Stimulated activated CD4-positive, alpha-beta T cell treated with anti-CD3 and anti-CD28 coated beads, Interleukin-12 subunit alpha, Interleukin-12 subunit beta, amount 100 ng/mL, for 4 hours (primary cell): ENCODE data around the gene HNRNPH3.
A peak's percentile ranks its signal among the peaks of the same experiment; 100 is the strongest.

Experiments used
- DNase-seq: peaks from one replicate; pipeline ENCODE4 v3.0.0-alpha.2; 2020

HNRNPH3 gene

DNA sequence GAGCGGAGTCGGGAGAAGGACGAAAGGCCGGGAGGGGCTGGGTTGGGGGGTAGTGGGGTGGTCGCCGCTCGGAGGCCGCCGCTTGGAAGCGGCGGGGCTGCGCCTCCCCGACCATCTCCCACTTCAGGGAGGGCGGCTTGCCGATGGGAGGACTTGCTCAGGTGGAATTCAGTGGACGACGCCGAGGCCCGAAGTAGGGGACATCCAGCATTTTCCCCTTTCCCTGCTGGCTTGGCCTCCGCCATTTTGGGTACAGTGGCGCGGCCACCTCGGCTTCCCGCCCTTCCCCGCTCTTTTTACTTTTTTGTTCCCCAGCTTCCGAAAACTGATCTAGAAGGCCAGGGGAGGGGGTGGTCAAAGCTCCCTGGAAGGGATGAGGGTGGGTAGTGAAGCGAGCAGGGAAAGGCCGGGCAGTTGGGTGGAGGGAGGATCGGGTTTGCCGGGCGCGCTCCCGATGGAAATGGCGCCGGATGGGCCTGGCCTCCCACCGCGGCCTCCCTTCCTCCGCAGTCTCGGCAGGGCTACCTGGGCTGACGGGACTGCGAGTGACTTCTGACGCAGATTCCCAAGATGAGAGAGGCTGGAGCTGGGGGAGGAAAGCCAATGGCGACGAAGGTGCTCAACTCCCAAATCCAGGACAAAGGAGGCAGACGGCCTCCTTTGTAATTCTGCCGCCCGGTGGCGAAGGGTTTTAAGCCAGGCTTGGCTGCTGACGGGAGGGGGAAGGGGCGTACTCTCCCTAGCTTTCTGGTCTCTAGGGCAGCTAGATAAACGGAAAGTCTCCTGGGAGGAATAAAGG is 594 bp downstream of the HNRNPH3 start, which contains the start of gene PBLD:
Gene PBLD, minus strand, starts transcription at position 670 of the 799 bp plus-strand sequence. CDS start 26,084 bp downstream, outside the sequence.
- peak; percentile 53 for DNase-seq

DNA sequence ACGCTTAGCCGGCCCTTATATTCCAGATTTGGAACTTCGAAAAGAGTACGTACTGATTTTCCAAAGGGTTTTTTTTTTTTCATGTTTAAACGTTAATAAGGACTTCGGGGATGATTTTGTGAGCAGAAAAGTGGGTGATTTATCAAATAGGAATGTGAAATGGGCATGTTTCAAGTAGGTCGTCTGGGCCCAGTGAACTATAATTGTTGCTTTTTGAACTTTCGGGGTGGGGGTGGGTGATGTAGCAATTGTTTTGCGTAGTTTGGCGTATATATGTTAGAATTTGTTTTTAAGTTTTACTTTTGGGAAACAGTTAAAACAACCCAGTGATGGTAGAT is 1.2 kb downstream of the HNRNPH3 start:
- DNase-seq: no peak

DNA sequence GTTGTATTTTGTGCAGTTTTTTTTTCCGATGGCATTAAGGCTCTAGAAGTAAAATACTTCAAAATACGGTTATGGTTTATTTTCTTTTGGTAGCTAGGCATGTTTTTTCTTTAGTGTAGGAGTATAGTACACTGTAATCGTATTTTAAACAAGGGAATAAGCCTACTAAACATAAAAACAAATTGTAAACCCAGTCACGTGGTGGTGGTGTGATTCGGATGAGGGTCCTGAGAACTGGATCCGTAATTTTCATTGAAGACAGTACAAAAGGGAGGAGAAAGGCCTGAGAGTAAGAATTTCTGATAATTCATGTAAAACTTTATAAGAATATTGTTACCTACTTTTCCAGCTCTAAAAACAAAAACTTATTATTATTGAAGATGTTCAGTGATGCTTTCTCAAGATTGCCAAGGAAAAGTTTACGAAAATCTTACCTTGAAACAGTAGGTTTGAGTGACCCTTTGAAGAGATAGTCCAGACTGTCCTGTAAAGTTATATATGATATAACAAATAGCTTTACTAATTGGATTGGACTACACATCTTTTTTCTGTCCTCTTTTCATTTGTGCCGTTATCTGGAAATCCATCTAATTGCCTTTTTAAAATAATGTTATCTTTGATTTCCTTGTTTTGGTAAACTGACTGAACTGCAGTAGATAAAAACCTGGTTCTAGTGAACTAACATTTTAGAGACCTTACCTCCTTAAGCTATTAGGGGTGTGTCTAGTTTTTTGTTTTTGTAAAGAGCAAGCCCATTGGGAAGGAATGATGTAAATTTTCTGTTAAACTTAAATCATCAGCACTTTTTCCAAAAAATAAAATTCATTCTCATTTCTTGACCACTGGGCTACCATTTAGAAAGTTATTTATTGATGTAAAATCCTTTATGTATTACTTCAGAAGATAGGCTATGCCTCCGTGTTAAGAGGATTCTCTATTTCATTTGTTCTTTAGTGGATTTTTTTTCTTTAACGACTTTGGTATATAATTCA is 1.9 kb downstream of the HNRNPH3 start:
- no peak for DNase-seq

DNA sequence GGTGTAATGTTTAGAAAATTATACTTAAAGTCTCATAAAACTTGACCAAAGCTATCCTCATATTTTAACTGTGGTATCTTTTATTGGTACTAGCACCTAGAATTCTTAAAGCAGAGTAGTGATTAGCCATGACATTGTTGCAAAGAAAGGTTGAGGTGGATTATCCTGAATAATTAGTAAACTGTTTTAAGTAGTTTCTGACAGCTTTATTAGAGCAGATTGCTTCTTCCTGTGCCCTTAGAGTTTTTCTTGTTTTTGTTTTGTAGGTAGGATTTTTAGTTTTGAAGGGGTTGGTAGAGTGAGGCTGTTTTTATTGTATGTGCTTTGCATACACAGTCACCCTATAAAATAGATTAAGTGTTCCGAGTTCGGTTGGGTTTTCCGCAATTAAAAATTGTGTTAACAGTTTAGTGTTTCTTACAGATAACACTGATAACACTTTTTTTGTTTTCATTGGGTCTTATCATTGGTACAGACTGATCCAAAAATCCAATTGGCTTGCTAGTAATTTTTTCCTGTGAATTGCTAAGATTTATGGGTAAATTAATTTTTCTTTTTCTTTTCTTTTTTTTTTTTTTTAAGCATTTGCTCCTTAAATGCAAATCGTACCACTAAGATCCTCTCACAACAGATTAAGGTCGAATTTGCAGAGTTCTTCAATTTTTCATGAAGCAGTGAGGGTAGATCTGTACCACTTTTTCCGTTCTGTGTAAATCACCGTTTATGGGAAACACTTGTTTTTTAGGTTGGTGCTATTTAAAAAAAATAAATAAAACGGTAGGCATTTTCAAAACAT is 3.0 kb downstream of the HNRNPH3 start:
- no peak for DNase-seq

DNA sequence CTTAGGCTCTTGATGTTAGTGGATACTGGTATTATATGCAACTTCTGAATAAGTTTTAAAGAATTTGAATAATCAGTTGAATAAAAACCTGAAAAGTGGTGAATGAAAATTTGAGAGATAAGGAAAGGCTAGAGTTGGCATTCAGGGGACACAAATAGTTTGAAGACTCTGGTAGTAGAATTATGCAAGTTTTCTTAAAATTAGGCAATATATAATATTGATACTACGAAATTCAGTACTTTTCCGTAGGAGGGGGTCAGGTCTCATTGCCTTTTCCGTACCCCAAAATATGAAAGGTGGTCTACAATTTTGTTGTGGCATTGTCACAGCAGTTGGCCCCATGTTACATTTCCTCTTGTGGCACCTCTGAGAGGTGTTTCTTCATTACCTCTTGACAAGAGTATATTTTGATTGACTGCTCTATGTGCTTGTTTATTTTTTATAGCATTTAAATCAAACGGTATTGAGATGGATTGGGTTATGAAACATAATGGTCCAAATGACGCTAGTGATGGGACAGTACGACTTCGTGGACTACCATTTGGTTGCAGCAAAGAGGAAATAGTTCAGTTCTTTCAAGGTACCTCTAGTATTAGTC is 5.0 kb downstream of the HNRNPH3 start:
- DNase-seq: no peak

DNA sequence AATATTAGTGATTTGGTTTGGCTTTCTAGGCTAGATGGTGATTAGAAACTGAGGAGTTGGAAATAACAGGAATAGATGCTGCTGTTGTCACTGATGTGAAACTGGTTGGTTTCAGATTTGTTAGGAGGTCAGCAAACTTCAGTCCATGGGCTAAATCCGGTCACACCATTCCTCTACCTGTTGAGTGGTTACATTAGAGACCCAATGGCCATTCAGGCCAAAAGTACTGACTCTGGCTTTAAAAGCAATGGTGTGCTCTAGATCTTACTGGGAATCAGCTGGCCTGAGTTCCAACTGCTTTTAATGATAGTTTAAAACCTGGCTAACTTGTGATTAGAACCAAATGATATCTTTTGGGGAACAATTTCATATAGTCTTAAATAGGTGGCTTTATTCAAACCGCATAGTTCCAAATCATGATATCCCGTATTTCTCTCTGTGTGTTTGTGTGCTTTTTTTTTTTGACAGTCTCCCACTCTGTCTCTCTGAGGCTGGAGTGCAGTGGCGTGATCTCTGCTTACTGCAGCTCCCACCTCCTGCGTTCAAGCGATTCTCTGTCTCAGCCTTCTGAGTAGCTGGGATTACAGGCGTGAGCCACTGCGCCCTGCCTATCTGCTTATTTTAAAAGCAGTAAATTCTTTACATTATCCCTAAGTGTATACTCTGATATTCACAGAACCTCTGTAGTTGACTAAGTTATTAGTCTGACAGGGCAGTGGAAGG is 8.7 kb downstream of the HNRNPH3 start:
- DNase-seq: no peak

DNA sequence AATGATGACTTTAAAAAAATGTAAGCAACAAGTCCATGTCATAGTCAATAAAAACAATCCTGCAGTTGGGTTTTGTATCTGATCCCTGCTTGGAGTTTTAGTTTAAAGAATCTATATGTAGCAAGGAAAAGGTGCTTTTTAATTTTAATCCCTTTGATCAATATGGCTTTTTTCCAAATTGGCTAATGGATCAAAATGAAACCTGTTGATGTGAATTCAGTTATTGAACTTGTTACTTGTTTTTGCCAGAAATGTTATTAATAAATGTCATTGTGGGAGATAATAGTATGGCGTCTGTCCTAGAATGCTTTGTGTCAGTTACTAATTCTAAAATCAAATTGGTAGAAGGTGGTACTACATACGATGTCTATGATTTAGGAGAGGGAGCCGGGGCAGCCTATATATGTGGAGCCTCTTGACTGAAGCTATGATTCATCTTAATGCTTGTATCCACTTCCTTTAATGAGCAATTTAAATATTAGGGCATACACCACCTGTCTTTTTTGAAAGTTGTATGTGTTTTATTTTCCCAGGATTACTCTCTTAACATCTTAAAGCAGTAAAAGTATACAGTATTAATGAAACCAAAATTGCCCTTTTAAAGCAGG is 11.1 kb downstream of the HNRNPH3 start:
- DNase-seq: no peak

DNA sequence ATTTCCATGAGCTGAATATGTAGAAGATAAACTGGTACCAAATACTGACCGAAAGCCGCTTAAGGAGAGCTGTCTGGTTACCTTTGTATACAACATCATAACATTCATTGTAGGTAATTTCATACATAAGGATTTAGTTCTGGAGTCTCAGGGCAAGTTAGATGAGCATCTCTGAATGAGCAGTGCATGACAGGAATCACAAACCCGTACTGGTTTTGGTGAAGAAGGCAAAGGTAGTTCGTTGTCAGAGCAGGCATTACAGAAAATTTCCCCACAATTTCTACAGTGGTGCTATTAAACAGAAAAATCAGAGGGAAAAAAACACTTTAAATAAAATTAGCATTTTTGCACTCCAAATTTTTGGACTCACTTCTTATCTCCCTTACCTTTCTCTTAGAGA is 13.8 kb downstream of the HNRNPH3 start:
- no peak for DNase-seq

DNA sequence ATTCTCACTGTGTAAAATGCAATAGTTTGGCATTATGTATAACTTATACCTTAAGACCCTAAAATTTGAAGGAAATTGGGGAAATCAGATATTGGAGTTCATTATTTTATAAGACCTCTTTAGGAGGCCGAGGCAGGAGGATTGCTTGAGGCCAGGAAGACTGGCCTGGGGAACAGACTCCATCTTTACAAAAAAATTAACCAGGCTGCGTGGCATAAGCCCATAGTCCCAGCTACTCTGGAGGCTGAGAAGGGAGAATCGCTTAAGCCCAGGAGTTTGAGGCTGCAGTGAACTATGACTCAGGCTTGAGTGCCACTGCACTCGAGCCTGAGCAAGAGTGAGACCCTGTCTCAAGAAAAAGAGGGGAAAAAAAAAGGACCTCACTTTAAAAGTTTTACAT is 14.9 kb downstream of the HNRNPH3 start:
- no peak for DNase-seq

DNA sequence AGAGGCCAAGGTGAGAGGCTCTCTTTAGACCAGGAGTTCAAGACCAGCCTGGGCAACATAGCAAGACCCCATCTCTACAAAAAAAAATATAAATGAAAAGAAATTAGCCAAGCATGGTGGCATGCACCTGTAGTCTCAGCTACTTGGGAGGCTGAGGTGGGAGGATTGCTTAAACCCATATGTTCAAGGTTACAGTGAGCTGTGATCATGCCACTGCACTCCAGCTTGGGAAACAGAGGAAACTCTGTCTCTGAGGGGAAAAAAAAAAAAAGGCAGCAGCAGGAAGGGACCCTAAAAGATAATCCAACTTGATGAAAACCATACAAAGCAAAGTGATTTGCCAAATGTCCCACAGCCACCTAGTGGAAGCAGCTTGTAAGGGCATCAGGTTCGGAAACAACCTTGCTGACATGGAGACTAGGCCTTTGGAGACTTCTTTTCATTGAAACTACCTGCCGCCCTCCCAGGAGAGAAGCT is 16.4 kb downstream of the HNRNPH3 start:
- DNase-seq: peak; percentile 33

DNA sequence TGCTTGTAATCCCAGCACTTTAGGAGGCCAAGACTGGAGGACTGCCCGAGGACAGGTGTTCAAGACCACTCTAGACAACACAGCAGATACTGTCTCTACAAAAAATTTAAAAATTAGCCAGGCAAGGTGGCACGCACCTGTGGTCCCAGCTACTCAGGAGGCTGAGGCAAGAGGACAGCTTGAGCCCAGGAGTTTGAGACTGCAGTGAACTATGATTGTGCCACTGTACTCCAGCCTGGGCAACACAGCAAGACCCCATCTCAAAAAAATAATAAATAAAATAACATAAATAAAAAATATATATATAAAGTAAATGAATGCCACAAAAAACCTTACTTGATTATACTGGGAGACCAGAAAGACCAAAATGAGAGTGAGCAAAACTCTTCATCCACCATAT is 21.7 kb downstream of the HNRNPH3 start:
- no peak for DNase-seq

DNA sequence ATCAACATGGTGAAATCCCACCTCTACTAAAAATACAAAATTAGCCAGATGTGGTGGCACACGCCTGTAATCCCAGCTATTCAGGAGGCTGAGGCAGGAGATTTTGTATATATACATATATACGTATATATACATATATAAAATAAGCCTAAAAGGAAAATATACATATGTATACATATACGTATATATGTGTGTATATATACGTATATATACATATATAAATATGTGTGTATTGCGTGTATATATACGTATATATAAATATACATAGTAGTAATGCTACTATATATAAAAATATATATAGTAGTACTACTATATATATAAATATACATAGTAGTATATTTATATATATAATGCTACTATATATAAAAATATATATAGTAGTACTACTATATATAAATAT is 27.3 kb downstream of the HNRNPH3 start:
- DNase-seq: no peak

DNA sequence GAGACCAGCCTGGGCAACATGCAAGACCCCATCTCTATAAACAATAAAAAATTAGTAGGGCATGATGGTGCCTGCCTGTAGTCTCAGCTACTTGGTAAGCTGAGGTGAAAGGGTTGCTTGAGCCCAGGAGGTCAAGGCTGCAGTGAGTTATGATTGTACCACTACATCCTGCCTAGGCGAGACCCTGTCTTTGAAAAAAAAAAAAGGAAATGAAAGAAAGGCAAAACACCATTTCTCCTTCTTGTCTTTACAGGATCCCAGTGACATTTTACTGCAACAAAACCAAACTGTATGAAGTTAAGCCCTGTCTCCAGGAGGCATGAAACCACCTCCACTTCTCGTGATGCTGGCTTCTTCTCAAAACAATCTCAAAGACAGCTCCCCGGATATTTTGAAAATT is 30.7 kb downstream of the HNRNPH3 start:
- no peak for DNase-seq

DNA sequence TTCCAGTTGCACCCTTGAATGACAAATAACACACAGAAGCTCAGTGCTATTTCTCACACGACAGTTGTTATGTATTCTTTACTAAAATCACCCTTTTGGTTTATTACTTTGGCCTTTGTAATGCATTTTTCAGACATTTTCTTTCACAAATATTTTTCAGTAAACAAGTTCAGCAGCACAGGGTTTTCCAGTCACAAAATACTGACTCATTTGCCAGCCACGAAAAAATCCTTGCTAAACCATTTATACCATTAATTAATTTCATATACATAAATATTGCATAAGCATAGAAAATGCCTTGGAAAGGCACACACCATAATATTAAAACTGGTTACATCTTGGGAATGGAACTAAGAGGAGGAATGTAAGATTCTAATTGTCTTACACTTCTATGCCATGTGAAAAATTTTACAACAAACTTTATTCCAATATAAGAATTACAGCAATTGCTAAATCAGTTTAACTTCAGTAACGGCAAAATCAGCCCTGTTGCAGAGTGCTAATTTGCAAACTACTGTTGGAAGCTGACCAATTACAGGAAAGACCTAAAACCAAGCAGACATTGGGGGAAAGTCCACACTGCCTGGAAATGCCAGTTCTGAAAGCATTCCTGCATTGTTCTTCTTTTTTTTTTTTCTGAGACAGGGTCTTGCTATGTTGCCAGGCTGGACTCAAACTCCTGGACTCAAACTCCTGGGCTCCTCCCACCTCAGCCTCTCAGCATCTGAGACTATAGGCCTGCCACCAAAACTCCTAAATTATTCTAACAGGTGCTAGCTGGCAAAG is 32.4 kb downstream of the HNRNPH3 start:
- no peak for DNase-seq

DNA sequence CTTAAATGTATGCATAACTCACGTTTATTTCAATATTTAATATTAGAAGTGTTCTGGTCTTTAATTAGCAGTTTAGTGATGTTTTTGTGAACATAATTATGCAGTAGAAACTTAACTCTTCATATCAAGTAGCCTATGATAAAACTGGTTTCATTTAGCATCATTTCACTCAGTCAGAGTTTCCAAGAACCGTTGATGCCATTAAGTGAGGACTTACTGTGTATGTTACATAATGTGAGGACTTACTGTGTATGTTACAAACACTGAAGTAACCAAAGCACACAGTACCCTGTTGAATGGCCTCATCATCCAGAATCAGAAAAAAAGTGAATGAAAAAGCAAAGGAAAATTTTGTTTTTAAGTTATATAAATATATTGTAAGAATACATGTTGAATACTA is 33.7 kb downstream of the HNRNPH3 start:
- no peak for DNase-seq

DNA sequence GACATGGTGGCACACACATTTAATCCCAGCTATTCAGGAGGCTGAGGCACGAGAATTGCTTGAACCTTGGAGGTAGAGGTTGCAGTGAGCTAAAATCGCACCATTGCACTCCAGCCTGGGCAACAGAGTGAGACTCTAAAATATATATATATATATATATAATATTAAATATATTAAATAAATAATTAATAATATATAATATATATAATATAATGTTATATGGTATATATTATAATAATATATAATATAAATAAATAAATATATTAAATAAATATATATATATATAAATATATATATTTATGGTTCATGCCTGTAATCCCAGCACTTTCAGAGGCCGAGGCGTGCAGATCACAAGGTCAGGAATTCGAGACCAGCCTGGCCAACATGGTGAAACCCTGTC is 34.7 kb downstream of the HNRNPH3 start:
- no peak for DNase-seq

DNA sequence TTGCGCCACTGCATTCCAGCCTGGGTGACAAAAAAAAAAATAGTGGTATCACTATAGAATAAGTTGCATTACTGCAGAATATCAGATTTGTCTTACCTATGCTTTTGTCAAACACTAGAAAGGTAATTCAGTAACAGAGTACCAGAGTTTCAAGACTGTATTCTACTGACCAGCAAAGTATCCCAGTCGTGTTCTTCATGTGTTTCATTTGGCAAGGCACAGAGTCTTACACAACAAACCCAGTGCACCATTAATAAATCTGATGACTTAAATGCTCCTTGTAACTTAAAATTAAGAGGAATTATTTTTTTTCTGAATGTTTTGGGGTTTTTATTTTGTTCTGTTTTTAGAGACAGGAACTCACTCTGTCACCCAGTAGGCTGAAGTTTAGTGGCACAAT is 35.3 kb downstream of the HNRNPH3 start:
- no peak for DNase-seq

DNA sequence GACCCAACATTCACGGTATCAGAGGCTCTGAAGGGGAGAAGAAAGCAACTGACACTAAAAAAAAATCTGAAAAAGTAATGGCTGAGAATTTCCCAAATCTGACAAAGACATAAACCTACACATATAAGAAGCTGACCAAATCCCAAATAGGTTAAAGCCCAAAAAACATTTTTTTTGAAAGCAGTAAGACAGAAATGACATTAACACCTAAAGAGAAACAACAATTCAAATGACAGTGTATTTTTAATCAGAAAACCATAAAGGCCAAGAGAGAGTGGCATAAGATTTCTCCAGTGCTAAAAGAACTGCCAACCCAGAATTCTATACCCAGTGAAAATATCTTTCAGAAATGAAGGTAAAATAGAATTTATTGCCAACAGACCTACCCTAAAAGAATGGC is 39.7 kb downstream of the HNRNPH3 start:
- DNase-seq: no peak

DNA sequence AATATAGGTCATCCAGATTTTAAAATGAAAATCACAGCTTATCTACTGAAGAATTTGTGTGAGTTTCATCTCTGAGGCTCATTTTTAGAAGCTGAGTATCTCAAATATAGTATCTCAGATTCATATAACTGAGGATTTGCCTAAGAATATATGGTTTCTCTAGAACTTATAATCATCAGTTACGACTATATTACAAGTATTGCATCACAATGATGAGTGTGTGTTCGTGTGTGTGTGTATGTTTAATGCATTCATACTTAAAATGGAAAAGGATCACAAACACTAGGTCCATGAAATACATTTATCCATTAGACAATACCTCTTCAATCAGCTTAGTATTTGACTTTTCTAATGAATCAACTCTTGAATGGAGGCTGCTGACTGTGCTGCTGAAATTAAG is 53.9 kb downstream of the HNRNPH3 start:
- DNase-seq: no peak
